ENCODE results near the gene RASAL3.
A peak's percentile ranks its signal among the peaks of the same experiment; 100 is the strongest.
"Not testable (repeated sequence)": the region's sequence is repeated elsewhere in the genome, so short reads cannot be mapped to it uniquely, and the experiment has no call there.

Gene RASAL3

DNA sequence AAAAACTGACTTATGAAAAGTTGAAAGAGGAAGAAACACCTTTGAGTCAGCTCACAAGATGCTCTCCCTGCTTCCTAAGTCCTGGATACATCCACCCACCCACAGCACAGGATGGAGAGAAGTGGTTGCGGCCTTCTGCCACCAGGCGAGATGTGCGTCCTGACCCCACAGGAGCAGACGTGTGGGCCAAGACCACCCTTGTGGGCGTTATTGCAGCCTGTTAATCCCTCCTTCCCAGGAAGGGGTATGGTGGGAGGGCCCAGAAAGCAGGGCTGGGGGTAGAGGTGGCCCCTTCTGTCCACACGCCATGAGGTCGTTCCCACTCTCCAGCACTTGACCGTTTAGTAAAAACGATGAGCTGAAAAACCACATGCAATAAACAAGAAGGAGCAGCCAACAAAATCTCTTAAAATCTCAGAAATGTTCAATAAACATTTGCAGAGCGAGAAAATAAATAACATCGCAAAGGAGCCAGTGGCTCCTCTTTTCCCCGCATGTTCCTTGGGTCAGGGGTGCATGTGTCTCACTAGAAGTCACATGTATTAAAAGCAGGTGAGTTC is 43.1 kb downstream of the RASAL3 start:
- H3K36me3 ChIP-seq (ENCODE audit: control insufficient read depth, low read depth, low read length) = peaks cover 19% of the 10 kb centered on the region
- no peak overlapping the region for H3K4me3 ChIP-seq (ENCODE audit: low read length)
- H3K9me3 ChIP-seq (ENCODE audit: control insufficient read depth, low read depth, low read length) = no peaks in the 10 kb centered on the region
- H3K9ac ChIP-seq (ENCODE audit: low read length) = no peak overlapping the region
- no peaks in the 10 kb centered on the region for H3K27me3 ChIP-seq (ENCODE audit: control insufficient read depth, insufficient read depth, low read length)
- no peak overlapping the region for H3K27ac ChIP-seq (ENCODE audit: low read length)
- peaks cover 10% of the 10 kb centered on the region for H3K4me1 ChIP-seq (ENCODE audit: control insufficient read depth, low read depth, low read length)

DNA sequence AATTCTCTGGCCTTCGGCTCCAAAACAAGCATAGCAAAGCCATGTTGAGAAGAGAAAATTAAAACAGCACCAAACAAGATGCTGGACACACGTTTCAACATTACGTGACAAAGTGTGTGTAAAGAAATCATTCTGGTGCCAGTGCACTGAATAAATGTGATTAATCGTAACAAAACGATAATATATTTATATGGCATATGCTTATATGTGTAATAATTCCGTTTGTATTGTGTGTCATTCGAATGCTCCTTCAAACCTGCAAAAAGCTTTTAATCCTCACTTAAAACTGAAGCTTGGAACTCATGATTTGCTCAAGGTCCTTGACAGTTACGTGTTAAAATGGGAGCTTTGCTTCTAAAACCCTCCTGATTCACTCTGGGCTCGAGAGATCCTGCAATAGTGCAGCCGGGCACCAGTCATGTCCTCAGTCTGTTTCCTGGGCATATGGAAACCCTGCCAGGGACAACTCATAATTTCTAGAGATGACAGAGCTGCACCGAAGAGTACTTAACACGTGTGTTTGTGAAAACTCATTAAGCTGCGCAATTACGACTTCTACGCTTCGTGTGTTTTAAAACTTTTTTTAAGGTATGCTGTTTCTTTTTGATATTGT is 44.8 kb downstream of the RASAL3 start:
- H3K4me1 ChIP-seq (ENCODE audit: control insufficient read depth, low read depth, low read length) = peaks cover 10% of the 10 kb centered on the region
- H3K27me3 ChIP-seq (ENCODE audit: control insufficient read depth, insufficient read depth, low read length) = no peaks in the 10 kb centered on the region
- peaks cover 20% of the 10 kb centered on the region for H3K36me3 ChIP-seq (ENCODE audit: control insufficient read depth, low read depth, low read length)
- no peaks in the 10 kb centered on the region for H3K9me3 ChIP-seq (ENCODE audit: control insufficient read depth, low read depth, low read length)
- peak overlapping the region; percentile 36 for H3K4me3 ChIP-seq (ENCODE audit: low read length)
- H3K27ac ChIP-seq (ENCODE audit: low read length) = no peak overlapping the region
- no peak overlapping the region for H3K9ac ChIP-seq (ENCODE audit: low read length)

DNA sequence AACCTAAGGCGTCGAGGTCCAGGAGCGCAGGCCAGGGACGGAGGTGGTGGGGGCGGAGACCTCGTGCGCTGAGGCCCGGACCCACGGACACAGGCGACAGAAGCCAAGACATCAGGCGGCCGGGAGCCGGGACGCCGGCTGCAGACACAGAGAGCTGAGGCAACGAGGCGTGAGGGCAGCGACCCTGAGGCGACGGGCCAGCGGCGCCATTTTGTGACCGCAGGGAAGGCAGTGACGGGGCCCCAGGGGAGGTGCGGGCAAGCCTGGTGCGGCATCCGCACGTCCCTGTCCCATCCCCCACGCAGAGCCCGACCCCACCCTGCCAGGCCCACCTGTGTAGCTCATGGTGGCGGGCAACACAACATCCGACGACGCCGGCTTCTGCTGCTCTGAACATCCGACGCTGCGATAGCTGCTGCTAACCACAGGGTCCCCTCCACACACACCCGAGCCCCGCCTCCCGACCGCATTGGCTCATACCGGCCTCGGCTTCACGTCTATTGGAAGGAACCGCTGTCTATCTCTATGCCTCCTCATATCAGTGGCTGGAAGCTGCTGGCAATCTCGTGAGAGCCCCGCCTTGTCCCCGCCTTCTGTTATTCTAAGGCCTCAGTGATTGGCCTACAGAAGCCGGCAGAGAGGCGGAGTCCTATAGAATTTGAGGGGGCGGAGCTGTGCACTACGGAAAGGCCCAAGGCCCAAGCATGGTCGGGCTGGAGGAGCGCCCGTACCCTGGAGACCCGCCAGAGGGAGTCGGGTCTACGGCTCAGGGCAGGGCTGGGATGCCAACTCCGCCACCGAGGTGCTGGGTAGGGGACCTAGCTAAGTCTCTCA is 45.5 kb downstream of the RASAL3 start, which contains the start of gene AKAP8L:
Gene AKAP8L (minus strand): TSS at position 410 of the 834 bp plus-strand sequence. CDS start 65 bp downstream, at position 345.
- H3K4me3 ChIP-seq (ENCODE audit: low read length) = peak within 1 kb of the TSS; percentile 88
- peaks cover 19% of the 10 kb centered on the region for H3K36me3 ChIP-seq (ENCODE audit: control insufficient read depth, low read depth, low read length)
- no peaks in the 10 kb centered on the region for H3K27me3 ChIP-seq (ENCODE audit: control insufficient read depth, insufficient read depth, low read length)
- peak within 1 kb of the TSS; percentile 90 for H3K9ac ChIP-seq (ENCODE audit: low read length)
- H3K9me3 ChIP-seq (ENCODE audit: control insufficient read depth, low read depth, low read length) = no peaks in the 10 kb centered on the region
- peak within 1 kb of the TSS; percentile 60 for H3K27ac ChIP-seq (ENCODE audit: low read length)
- H3K4me1 ChIP-seq (ENCODE audit: control insufficient read depth, low read depth, low read length) = peaks cover 10% of the 10 kb centered on the region

DNA sequence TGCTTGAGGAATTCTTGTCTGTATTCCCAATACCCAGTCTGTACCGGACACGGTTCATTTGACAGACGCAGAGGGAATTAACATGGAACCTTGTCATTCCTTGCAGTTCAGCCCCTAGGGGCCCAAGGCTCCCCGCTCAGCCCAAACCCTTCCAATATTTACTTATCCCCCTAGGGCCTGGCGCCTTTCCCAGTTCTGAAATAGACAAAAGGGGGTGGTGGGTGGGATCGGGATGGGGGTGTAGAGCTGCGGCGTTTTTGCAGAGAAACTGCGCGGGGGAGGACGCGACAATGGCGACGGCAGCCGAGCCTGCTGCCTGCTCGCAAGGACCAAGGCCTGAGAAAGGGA is 46.1 kb downstream of the RASAL3 start:
- peak overlapping the region; percentile 90 for H3K9ac ChIP-seq (ENCODE audit: low read length)
- H3K4me1 ChIP-seq (ENCODE audit: control insufficient read depth, low read depth, low read length) = peaks cover 11% of the 10 kb centered on the region
- peak overlapping the region; percentile 88 for H3K4me3 ChIP-seq (ENCODE audit: low read length)
- peak overlapping the region; percentile 60 for H3K27ac ChIP-seq (ENCODE audit: low read length)
- peaks cover 14% of the 10 kb centered on the region for H3K36me3 ChIP-seq (ENCODE audit: control insufficient read depth, low read depth, low read length)
- H3K27me3 ChIP-seq (ENCODE audit: control insufficient read depth, insufficient read depth, low read length) = no peaks in the 10 kb centered on the region
- H3K9me3 ChIP-seq (ENCODE audit: control insufficient read depth, low read depth, low read length) = no peaks in the 10 kb centered on the region

DNA sequence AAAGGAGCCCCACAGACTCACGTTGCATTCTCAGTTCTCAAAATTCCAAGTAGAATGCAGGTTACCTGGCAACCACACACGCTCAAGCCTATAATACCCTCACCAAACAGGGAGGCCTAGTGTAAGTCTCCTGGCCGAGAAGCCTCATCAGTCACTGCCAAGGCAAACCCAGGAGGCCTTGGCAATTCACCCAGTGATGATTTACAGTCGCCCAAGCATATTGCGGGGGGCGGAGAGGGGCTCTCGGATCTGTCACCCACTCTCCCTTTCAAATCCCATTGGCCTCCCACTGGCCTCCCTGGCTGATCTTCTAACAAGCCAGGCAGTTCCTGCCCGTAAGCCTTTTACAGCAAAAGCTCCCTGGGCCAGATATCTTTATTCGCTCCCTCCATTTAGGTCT is 46.6 kb downstream of the RASAL3 start:
- Histone ChIP-seq H3K36me3 (ENCODE audit: control insufficient read depth, low read depth, low read length) (peaks cover 14% of the 10 kb centered on the region), H3K27ac (ENCODE audit: low read length) (peak overlapping the region; percentile 60), H3K4me3 (ENCODE audit: low read length) (peak overlapping the region; percentile 88), H3K4me1 (ENCODE audit: control insufficient read depth, low read depth, low read length) (peaks cover 14% of the 10 kb centered on the region), H3K9me3 (ENCODE audit: control insufficient read depth, low read depth, low read length) (no peaks in the 10 kb centered on the region), H3K27me3 (ENCODE audit: control insufficient read depth, insufficient read depth, low read length) (no peaks in the 10 kb centered on the region), H3K9ac (ENCODE audit: low read length) (peak overlapping the region; percentile 90)

DNA sequence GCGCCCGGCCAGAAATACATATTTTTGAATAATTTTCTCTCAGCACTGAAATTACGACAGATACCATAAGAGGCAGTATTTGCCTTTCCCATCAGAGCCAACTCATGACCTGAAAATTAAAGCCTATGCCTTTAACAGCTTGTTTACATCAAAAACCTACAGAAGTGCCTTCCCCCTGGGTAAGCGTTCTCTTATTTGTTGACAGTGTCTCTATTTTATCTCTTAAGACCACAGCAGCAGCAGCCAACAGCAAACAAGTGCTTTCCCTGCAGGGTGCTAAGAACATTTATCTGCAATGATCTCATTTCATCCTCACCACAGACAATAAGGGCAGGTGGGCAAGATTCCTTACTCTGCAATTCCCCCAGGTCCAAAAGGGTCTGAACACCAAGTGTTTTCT is 51.5 kb downstream of the RASAL3 start:
- peaks cover 10% of the 10 kb centered on the region for H3K4me1 ChIP-seq (ENCODE audit: control insufficient read depth, low read depth, low read length)
- peaks cover 28% of the 10 kb centered on the region for H3K36me3 ChIP-seq (ENCODE audit: control insufficient read depth, low read depth, low read length)
- H3K27ac ChIP-seq (ENCODE audit: low read length) = no peak overlapping the region
- H3K27me3 ChIP-seq (ENCODE audit: control insufficient read depth, insufficient read depth, low read length) = no peaks in the 10 kb centered on the region
- no peak overlapping the region for H3K9ac ChIP-seq (ENCODE audit: low read length)
- H3K9me3 ChIP-seq (ENCODE audit: control insufficient read depth, low read depth, low read length) = no peaks in the 10 kb centered on the region
- no peak overlapping the region for H3K4me3 ChIP-seq (ENCODE audit: low read length)

DNA sequence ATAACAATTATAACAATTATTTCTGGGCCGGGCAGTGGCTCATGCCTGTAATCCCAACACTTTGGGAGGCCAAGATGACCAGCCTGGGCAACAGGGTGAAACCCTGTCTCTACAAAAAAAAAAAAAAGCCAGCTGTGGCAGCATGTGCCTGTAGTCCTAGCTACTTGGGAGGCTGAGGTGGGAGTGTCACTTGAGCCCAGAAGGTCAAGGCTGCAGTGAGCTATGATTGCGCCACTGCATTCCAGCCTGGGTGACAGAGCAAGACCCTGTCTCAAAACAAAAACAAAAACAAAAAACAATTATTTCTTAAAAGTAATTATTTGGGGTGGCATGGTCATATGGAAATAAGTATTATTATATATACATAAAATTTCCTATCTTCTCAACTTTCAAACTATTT is 53.0 kb downstream of the RASAL3 start:
- H3K27me3 ChIP-seq (ENCODE audit: control insufficient read depth, insufficient read depth, low read length); H3K4me3 ChIP-seq (ENCODE audit: low read length); H3K4me1 ChIP-seq (ENCODE audit: control insufficient read depth, low read depth, low read length); H3K9ac ChIP-seq (ENCODE audit: low read length); H3K27ac ChIP-seq (ENCODE audit: low read length); H3K9me3 ChIP-seq (ENCODE audit: control insufficient read depth, low read depth, low read length): not testable (repeated sequence)
- peaks cover 29% of the 10 kb centered on the region for H3K36me3 ChIP-seq (ENCODE audit: control insufficient read depth, low read depth, low read length)

DNA sequence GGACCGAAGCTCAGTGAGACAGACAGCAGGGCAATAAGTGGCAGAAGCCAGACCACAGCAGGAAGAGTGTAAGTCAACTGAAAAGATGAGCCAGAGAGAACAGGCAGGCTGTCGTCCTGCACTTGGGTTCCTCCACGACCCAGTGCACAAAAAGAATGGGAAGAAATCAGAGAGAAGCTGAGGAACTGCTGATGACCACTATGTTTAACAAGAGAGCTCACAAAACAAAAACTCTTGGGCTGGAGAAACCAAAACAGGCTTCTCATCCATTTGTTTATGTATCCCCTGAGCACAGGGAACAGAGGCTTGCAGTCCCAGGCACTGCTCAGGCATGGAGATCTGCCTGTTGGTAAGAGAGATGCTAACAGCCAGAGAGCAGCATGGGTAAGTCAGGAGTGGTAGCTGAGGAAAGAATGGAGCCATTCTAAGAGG is 59.5 kb downstream of the RASAL3 start:
- H3K27ac ChIP-seq (ENCODE audit: low read length) = no peak overlapping the region
- H3K4me3 ChIP-seq (ENCODE audit: low read length) = no peak overlapping the region
- H3K9ac ChIP-seq (ENCODE audit: low read length) = no peak overlapping the region
- no peaks in the 10 kb centered on the region for H3K27me3 ChIP-seq (ENCODE audit: control insufficient read depth, insufficient read depth, low read length)
- no peaks in the 10 kb centered on the region for H3K4me1 ChIP-seq (ENCODE audit: control insufficient read depth, low read depth, low read length)
- peaks cover 60% of the 10 kb centered on the region for H3K36me3 ChIP-seq (ENCODE audit: control insufficient read depth, low read depth, low read length)
- no peaks in the 10 kb centered on the region for H3K9me3 ChIP-seq (ENCODE audit: control insufficient read depth, low read depth, low read length)

DNA sequence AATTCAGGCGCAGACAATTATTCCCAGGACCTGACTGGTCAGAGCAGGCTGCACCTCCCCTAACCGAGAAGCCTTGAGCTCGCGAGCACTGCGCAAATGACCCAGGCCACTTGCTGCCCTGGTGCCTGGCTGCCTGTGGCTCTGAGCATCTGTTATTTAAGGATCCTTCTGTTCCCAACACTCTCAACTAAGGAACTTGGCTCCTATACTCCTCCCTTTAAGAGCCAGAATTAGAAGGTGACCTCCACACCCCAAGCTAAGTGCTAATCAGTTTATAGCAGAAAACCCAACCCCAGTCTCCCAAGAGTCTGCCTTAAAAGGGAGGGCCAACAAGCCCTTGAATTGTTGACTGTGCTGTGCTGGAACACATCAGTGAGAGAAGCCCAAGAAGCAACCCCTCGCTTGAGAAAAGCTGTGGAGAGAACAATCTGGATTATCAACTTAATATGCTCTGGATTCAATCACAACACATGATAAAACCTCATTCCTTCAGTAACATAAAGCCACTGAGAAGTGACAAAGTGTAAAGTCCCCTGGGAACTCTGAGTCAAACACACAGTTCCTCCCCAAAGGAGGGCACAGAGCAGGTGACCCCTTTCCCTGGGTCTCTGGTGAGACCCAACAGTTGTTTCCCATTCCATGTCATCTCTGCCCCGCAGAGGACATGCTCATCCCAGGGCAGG is 60.1 kb downstream of the RASAL3 start:
- H3K4me3 ChIP-seq (ENCODE audit: low read length) = no peak overlapping the region
- no peaks in the 10 kb centered on the region for H3K9me3 ChIP-seq (ENCODE audit: control insufficient read depth, low read depth, low read length)
- peaks cover 60% of the 10 kb centered on the region for H3K36me3 ChIP-seq (ENCODE audit: control insufficient read depth, low read depth, low read length)
- no peaks in the 10 kb centered on the region for H3K4me1 ChIP-seq (ENCODE audit: control insufficient read depth, low read depth, low read length)
- no peak overlapping the region for H3K9ac ChIP-seq (ENCODE audit: low read length)
- H3K27ac ChIP-seq (ENCODE audit: low read length) = no peak overlapping the region
- no peaks in the 10 kb centered on the region for H3K27me3 ChIP-seq (ENCODE audit: control insufficient read depth, insufficient read depth, low read length)

DNA sequence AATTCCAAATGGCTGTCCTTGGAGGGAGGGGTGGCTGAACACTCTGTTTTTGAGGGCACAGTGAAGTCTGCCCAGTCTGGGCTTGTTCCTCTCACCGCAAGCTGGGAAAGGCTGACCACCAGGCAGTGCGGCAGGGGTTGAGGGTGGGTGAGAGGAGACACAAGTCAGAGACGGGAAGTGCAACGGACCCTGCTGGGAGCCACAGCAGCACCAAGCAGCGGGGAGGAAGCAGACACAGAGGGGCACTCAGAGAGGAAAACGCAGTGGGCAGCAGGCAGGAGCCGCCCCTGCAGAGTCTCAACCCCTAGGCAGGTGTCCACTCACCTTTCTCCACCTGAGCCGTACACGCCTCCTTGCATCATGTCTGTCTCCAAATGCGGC is 61.2 kb downstream of the RASAL3 start:
- H3K36me3 ChIP-seq (ENCODE audit: control insufficient read depth, low read depth, low read length) = peaks cover 68% of the 10 kb centered on the region
- no peak overlapping the region for H3K4me3 ChIP-seq (ENCODE audit: low read length)
- H3K9me3 ChIP-seq (ENCODE audit: control insufficient read depth, low read depth, low read length) = no peaks in the 10 kb centered on the region
- H3K27me3 ChIP-seq (ENCODE audit: control insufficient read depth, insufficient read depth, low read length) = no peaks in the 10 kb centered on the region
- no peak overlapping the region for H3K27ac ChIP-seq (ENCODE audit: low read length)
- no peaks in the 10 kb centered on the region for H3K4me1 ChIP-seq (ENCODE audit: control insufficient read depth, low read depth, low read length)
- no peak overlapping the region for H3K9ac ChIP-seq (ENCODE audit: low read length)

DNA sequence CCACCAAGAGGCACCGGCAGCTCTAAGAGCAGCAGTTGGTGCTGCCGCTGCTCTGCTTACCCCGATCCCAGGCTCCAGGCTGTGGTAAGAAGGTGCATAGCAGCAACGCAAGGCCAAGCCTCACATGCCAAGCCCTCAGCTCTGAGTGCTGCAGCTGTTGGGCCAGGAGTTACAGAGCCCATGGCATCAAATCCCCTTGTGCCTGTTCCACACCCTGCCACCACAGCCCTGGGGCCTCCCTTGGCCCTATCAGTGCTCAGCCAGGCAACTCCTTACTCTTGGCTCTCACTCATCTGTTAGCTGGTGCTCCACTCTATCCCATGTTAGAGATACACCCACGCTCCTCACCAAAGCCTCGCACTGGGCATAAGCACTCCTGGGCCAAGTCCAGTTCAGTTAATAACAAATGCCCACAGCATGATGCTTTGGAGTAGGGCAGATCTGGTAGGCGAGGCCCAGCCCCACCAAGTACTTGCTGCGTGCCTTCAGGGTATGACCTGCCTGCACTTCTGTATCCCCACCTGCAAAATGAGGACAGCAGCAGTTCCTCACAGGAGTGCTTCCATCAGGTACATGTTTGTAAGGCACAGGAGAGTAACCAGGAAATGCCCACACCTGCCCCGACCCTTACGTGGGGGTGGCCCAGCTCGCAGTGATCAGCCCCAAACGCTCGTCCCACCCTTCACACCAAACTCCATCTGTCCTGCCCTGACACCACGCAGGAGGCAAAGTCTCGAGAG is 61.8 kb downstream of the RASAL3 start:
- H3K27ac ChIP-seq (ENCODE audit: low read length) = no peak overlapping the region

More for the DNA sequence above, 61.8 kb downstream of the RASAL3 start:
- no peaks in the 10 kb centered on the region for H3K9me3 ChIP-seq (ENCODE audit: control insufficient read depth, low read depth, low read length)
- H3K36me3 ChIP-seq (ENCODE audit: control insufficient read depth, low read depth, low read length) = peaks cover 69% of the 10 kb centered on the region
- H3K9ac ChIP-seq (ENCODE audit: low read length) = no peak overlapping the region
- no peaks in the 10 kb centered on the region for H3K4me1 ChIP-seq (ENCODE audit: control insufficient read depth, low read depth, low read length)
- no peaks in the 10 kb centered on the region for H3K27me3 ChIP-seq (ENCODE audit: control insufficient read depth, insufficient read depth, low read length)
- no peak overlapping the region for H3K4me3 ChIP-seq (ENCODE audit: low read length)
